ENCODE measurements around the gene CFAP119. TPM values are rescaled to one million over a fixed set of nuclear protein-coding genes. Genes with fewer than 3 reads are reported as not detected.

Gene CFAP119
- total and polyA plus RNA-seq, 9 of the 15 experiments (the other 6 are each of a cell fraction or from before 2014, with no cell fraction given), result 5.5 to 33.7 (median 9.6) TPM

DNA sequence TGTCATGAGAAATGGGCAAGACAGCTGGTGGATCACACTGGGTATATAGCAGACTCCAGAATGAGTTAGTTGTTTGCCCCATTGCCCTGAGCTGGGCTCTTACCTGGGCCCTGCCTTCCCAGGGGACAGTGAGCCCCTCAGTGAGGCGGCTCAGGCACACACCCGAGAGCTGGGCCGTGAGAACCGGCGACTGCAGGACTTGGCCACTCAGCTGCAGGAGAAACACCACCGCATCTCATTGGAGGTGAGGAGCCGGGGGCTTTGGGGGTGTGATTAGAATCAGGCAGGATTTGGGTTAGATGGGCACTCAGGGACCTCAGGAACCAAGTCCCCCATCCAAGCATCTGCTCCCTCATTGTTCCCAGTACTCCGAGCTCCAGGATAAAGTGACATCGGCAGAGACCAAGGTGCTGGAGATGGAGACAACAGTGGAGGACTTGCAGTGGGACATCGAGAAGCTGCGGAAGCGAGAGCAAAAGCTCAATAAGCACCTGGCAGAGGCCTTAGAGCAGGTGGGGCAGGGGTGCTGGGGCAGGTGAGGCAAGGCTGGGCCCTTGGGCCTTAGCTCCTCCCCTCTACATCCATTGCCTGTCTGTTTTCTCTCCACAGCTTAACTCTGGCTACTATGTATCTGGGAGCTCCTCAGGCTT lies 3.1 kb upstream of the CFAP119 start:
- H3K9ac ChIP-seq (ENCODE audit: insufficient read depth in 1 of 2, low read depth in 2 of 2, low read length in 2 of 2), result peak overlapping the region in 1 of 2 experiments; percentile 27; a peak in 2 of 4 replicates
- H3K9me3 ChIP-seq (replicated peaks; ENCODE audit: control insufficient read depth, insufficient read depth, low read depth, low read length), result no peaks in the 10 kb centered on the region
- no peaks in the 10 kb centered on the region for H3K9me1 ChIP-seq (ENCODE audit: control insufficient read depth, insufficient read depth, low read length)
- DNase-seq (ENCODE audit: extremely low read depth in 1 of 4, low spot score in 3 of 4) (no peak), ATAC-seq (no peak), FAIRE-seq (no peak)
- no peaks in the 10 kb centered on the region for H4K20me1 ChIP-seq (replicated peaks; ENCODE audit: control insufficient read depth, insufficient read depth, low read length)
- no peak overlapping the region for H3K4me3 ChIP-seq
- ChIA-PET CTCF (ENCODE audit: low intra/inter-chr PET ratio) (no interaction called here), POLR2A (interaction anchor here (0.6 to 3.1 kb wide), 6 partner anchors 9 to 353 kb away, joined by 3 to 16 read pairs (median 4); partner anchors contain the start of genes KAT8 and PHKG2)
- 98% methylated on average over 12 of the region's 12 CpGs for WGBS (ENCODE audit: insufficient coverage, low coverage, missing lambda C conversion rate)
- intact Hi-C loops (cut with micrococcal nuclease), result loop anchor here (5.0 kb wide), 1 partner anchor 47 kb away; no protein-coding TSS in a partner anchor
- peaks cover 42% of the 10 kb centered on the region for H3K79me2 ChIP-seq (ENCODE audit: control insufficient read depth, insufficient read depth, low read length)
- H2AFZ ChIP-seq (ENCODE audit: low read depth, low read length), result no peak overlapping the region
- no TSS peak for BruUV-seq (replicated peaks)
- in situ Hi-C loops (cut with MboI), result no loop called here
- H3K4me1 ChIP-seq (replicated peaks in 1 of 2; ENCODE audit: control insufficient read depth in 2 of 2, insufficient read depth in 2 of 2, low read length in 2 of 2), result peaks cover 19 to 47% of the 10 kb centered on the region in 2 experiments; a peak in 4 of 5 replicates
- H3K36me3 ChIP-seq (ENCODE audit: control insufficient read depth, insufficient read depth, low read length), result peaks cover 78% of the 10 kb centered on the region
- TF ChIP-seq CTBP1 (IDR thresholded peaks at IDR 0.05; ENCODE audit: borderline replicate concordance) (no peak), SRSF7 (optimal IDR thresholded peaks at IDR 0.05; ENCODE audit: low read depth, low read length) (no peak), BCOR (IDR thresholded peaks at IDR 0.05) (no peak), RBFOX2 (IDR thresholded peaks at IDR 0.05; ENCODE audit: low read depth, low read length) (0 out of 2 replicates have a peak, but pooled peaks have one; percentile 23), JUNB (CRISPR knock-in tag; conservative IDR thresholded peaks at IDR 0.05) (no peak)
- H3K27ac ChIP-seq (ENCODE audit: extremely low read depth, low read depth, low read length), result no peak overlapping the region
- H3K4me2 ChIP-seq (ENCODE audit: insufficient read depth, low read length), result no peak overlapping the region
- no peaks in the 10 kb centered on the region for H3K27me3 ChIP-seq (ENCODE audit: control insufficient read depth in 2 of 2, insufficient read depth in 2 of 2, low read length in 2 of 2)

DNA sequence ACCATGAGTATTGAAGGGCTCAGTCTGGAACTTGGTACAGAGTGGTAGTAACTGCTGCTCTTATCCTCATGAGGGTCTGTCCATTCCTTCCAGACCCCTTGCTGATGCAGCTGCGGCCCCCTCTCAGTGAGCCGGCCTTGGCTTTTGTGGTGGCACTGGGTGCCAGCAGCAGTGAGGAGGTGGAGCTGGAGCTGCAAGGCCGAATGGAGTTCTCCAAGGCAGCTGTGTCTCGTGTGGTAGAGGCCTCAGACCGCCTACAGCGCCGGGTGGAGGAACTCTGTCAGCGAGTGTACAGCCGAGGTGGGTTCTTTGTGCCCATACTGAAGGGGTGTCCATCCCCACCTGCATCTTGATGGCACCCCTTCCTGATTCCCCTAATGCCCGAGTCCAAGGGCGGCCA lies 2.2 kb upstream of the CFAP119 start:
- Histone ChIP-seq H2AFZ (ENCODE audit: low read depth, low read length) (no peak overlapping the region), H3K9me1 (ENCODE audit: control insufficient read depth, insufficient read depth, low read length) (no peaks in the 10 kb centered on the region), H4K20me1 (replicated peaks; ENCODE audit: control insufficient read depth, insufficient read depth, low read length) (no peaks in the 10 kb centered on the region), H3K4me2 (ENCODE audit: insufficient read depth, low read length) (0 out of 2 replicates have a peak overlapping the region, but pooled peaks have one; percentile 94), H3K36me3 (ENCODE audit: control insufficient read depth, insufficient read depth, low read length) (peaks cover 78% of the 10 kb centered on the region), H3K27ac (ENCODE audit: extremely low read depth, low read depth, low read length) (no peak overlapping the region; the same call in 2 of the 3 replicates), H3K79me2 (ENCODE audit: control insufficient read depth, insufficient read depth, low read length) (peaks cover 42% of the 10 kb centered on the region), H3K9ac (ENCODE audit: insufficient read depth in 1 of 2, low read depth in 2 of 2, low read length in 2 of 2) (peak overlapping the region; percentile 66 to 96; a peak in 2 of 4 replicates), H3K9me3 (replicated peaks; ENCODE audit: control insufficient read depth, insufficient read depth, low read depth, low read length) (no peaks in the 10 kb centered on the region), H3K4me1 (replicated peaks in 1 of 2; ENCODE audit: control insufficient read depth in 2 of 2, insufficient read depth in 2 of 2, low read length in 2 of 2) (peaks cover 19 to 49% of the 10 kb centered on the region in 2 experiments; a peak in 4 of 5 replicates), H3K27me3 (ENCODE audit: control insufficient read depth in 2 of 2, insufficient read depth in 2 of 2, low read length in 2 of 2) (no peaks in the 10 kb centered on the region), H3K4me3 (no peak overlapping the region)
- POLR2A ChIA-PET, result interaction anchor here (0.5 to 2.2 kb wide), 4 partner anchors 10 to 16 kb away, joined by 3 to 13 read pairs (median 6); partner anchors contain the start of gene PHKG2
- DNase-seq (ENCODE audit: extremely low read depth in 1 of 4, low spot score in 3 of 4) (no peak), FAIRE-seq (no peak), ATAC-seq (no peak)
- TF ChIP-seq ZNF311 (CRISPR knock-in tag; IDR thresholded peaks at IDR 0.05) (no peak), NR2F6 (CRISPR knock-in tag; IDR thresholded peaks at IDR 0.05) (no peak), MTA2 (IDR thresholded peaks at IDR 0.05; ENCODE audit: low read depth) (no peak), SP1 (CRISPR knock-in tag; IDR thresholded peaks at IDR 0.05) (no peak), GTF2B (IDR thresholded peaks at IDR 0.05; ENCODE audit: extremely low read depth, insufficient read length) (no peak), SMARCE1 (IDR thresholded peaks at IDR 0.05) (no peak), STAT5B (CRISPR knock-in tag; IDR thresholded peaks at IDR 0.05) (no peak)
- TF ChIP-seq, protein P1, sequence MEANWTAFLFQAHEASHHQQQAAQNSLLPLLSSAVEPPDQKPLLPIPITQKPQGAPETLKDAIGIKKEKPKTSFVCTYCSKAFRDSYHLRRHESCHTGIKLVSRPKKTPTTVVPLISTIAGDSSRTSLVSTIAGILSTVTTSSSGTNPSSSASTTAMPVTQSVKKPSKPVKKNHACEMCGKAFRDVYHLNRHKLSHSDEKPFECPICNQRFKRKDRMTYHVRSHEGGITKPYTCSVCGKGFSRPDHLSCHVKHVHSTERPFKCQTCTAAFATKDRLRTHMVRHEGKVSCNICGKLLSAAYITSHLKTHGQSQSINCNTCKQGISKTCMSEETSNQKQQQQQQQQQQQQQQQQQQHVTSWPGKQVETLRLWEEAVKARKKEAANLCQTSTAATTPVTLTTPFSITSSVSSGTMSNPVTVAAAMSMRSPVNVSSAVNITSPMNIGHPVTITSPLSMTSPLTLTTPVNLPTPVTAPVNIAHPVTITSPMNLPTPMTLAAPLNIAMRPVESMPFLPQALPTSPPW (CRISPR knock-in tag; IDR thresholded peaks at IDR 0.05), result no peak
- WGBS (ENCODE audit: insufficient coverage, low coverage, missing lambda C conversion rate), result 88% methylated on average over 11 of the region's 11 CpGs
- in situ Hi-C loops (cut with MboI), result no loop called here
- no TSS peak for BruUV-seq (replicated peaks)
- CTCF ChIA-PET (ENCODE audit: low intra/inter-chr PET ratio), result no interaction called here
- intact Hi-C loops (cut with micrococcal nuclease), result loop anchor here (5.0 kb wide), 1 partner anchor 48 kb away; no protein-coding TSS in a partner anchor

Measured in K562 (cell line).